Dermis blood vessel endothelial cell (primary cell): Measurements from ENCODE around the gene ADGRF1. TPM values are rescaled to one million over a fixed set of nuclear protein-coding genes. Genes with fewer than 3 reads are reported as not detected.
"Not testable (repeated sequence)": the region's sequence is repeated elsewhere in the genome, so short reads cannot be mapped to it uniquely, and the experiment has no call there.

ENCODE experiments used
- DNase-seq: peaks from one replicate; pipeline ENCODE4 v3.0.0; 2010
- total RNA-seq: library from RNA; depleted of rRNA; stranded (reverse); fragments of >200 nt; gene quantifications from 2 replicates; pipeline ENCODE4 v1.2.3, GENCODE V29; 2014

The ADGRF1 gene
- total RNA-seq, 1 donor from 2014 or later, result under 0.01 TPM

GRCh38 chr6:47061309-47062300, 19.5 kb upstream of the ADGRF1 start:
- peak; percentile 55 for DNase-seq

- DNase-seq, result no peak
Measured at GRCh38 chr6:47059216-47059885, 17.2 kb upstream of the ADGRF1 start.

GRCh38 chr6:47057830-47058540, 15.9 kb upstream of the ADGRF1 start:
- DNase-seq, result no peak

GRCh38 chr6:47056832-47057231, 14.7 kb upstream of the ADGRF1 start:
- no peak for DNase-seq

GRCh38 chr6:47054302-47054701, 12.2 kb upstream of the ADGRF1 start:
- not testable (repeated sequence) for DNase-seq

- no peak for DNase-seq
Measured at GRCh38 chr6:47048638-47049037, 6.5 kb upstream of the ADGRF1 start.

- DNase-seq, result peak; percentile 96
Measured at GRCh38 chr6:47047479-47048407, 5.6 kb upstream of the ADGRF1 start.

- no peak for DNase-seq
Measured at GRCh38 chr6:47047097-47047478, 5.0 kb upstream of the ADGRF1 start.

- peak; percentile 81 for DNase-seq
Measured at GRCh38 chr6:47044397-47044796, 2.3 kb upstream of the ADGRF1 start.

GRCh38 chr6:47043286-47043685, 1.2 kb upstream of the ADGRF1 start:
- no peak for DNase-seq

- DNase-seq, result no peak
Measured at GRCh38 chr6:47041741-47042140, 391 bp downstream of the ADGRF1 start.

- peak; percentile 91 for DNase-seq
Measured at GRCh38 chr6:47034926-47035325, 7.2 kb downstream of the ADGRF1 start.

- peak; percentile 36 for DNase-seq
Measured at GRCh38 chr6:47034421-47034820, 7.7 kb downstream of the ADGRF1 start.

GRCh38 chr6:47032974-47033765, 9.0 kb downstream of the ADGRF1 start:
- peak; percentile 65 for DNase-seq

- DNase-seq, result no peak
Measured at GRCh38 chr6:47031656-47032055, 10.5 kb downstream of the ADGRF1 start.

- DNase-seq, result no peak
Measured at GRCh38 chr6:47029865-47030561, 12.1 kb downstream of the ADGRF1 start.

- no peak for DNase-seq
Measured at GRCh38 chr6:47028835-47029360, 13.2 kb downstream of the ADGRF1 start.

GRCh38 chr6:47027315-47027714, 14.8 kb downstream of the ADGRF1 start:
- DNase-seq, result no peak

GRCh38 chr6:47026679-47027078, 15.5 kb downstream of the ADGRF1 start:
- no peak for DNase-seq

GRCh38 chr6:47023573-47023972, 18.6 kb downstream of the ADGRF1 start:
- DNase-seq, result no peak
